SK-N-SH (cell line): Measurements from ENCODE around the gene ERAP2. TPM values are rescaled to one million over a fixed set of nuclear protein-coding genes. Genes with fewer than 3 reads are reported as not detected.

ENCODE experiments used
- CTCF ChIA-PET: fragments of 300-600, 350-600 bp; formaldehyde crosslinking; extraction: SDS; loops from one replicate; lab custom pipeline; 2021; lab: Yijun Ruan, JAX
- POLR2A ChIA-PET: fragments of 350-600 bp; sonication (Branson Sonifier 250); formaldehyde crosslinking; extraction: SDS; loops from one replicate; lab custom pipeline; 2020; ENCODE audit warnings: antibody characterized with exemption, inconsistent platforms; lab: Yijun Ruan, JAX
- DNase-seq: peaks from one replicate; pipeline ENCODE4 v3.0.0; 2012
- H2AFZ ChIP-seq: fragments of 200-600 bp; sonication (generic); 2 replicates; pipeline ENCODE4 v1.8.1; 2016; ENCODE audit warnings: antibody characterized with exemption, mild to moderate bottlenecking, low read depth
- H3F3A ChIP-seq: fragments of 200-600 bp; sonication (generic); replicated peaks from 2 replicates; pipeline ENCODE3; 2016; ENCODE audit warnings: antibody characterized with exemption, mild to moderate bottlenecking; ENCODE audit not compliant: insufficient read depth
- H3K27ac ChIP-seq, 2 experiments: fragments of 200-500 bp in 1 of 2; fragments of 200-600 bp in 1 of 2; sonication (Bioruptor generic) in 1 of 2; sonication (generic), shearing (Covaris generic) in 1 of 2; 2 replicates each; pipeline versions ENCODE4 v1.5.1 to v1.6.1; 2014 to 2016; ENCODE audit warnings: low read depth in 2 of 2, inconsistent platforms in 1 of 2, low read length in 1 of 2, mild to moderate bottlenecking in 1 of 2, mixed read lengths in 1 of 2
- H3K27me3 ChIP-seq: fragments of 200-600 bp; sonication (generic), shearing (Covaris generic); 2 replicates; pipeline ENCODE4 v1.6.1; 2016; ENCODE audit warnings: mixed run types; ENCODE audit not compliant: insufficient read depth
- H3K36me3 ChIP-seq, 2 experiments: fragments of 200-500 bp in 1 of 2; fragments of 200-600 bp in 1 of 2; sonication (Bioruptor generic) in 1 of 2; sonication (generic) in 1 of 2; replicated peaks in 1 of 2; 2 replicates each; pipeline versions ENCODE3 to v1.5.1; 2014 to 2016; ENCODE audit warnings: low read length in 1 of 2, mild to moderate bottlenecking in 1 of 2; ENCODE audit not compliant: insufficient read depth in 2 of 2, control insufficient read depth in 1 of 2
- H3K4me1 ChIP-seq, 2 experiments: fragments of 200-500 bp in 1 of 2; fragments of 200-600 bp in 1 of 2; sonication (Bioruptor generic) in 1 of 2; sonication (generic), shearing (Covaris generic) in 1 of 2; 2 replicates each; pipeline versions ENCODE4 v1.5.1 to v1.6.1; 2014 to 2016; ENCODE audit warnings: low read depth in 1 of 2, low read length in 1 of 2, mixed run types in 1 of 2; ENCODE audit not compliant: insufficient read depth in 2 of 2, control insufficient read depth in 1 of 2
- H3K4me2 ChIP-seq: fragments of 200-600 bp; sonication (generic), shearing (Covaris generic); 2 replicates; pipeline ENCODE4 v1.6.1; 2017; ENCODE audit warnings: mixed run types
- H3K4me3 ChIP-seq, 2 experiments: fragments of 200-500 bp in 1 of 2; fragments of 200-600 bp in 1 of 2; sonication (Bioruptor generic) in 1 of 2; sonication (generic), shearing (Covaris generic) in 1 of 2; 2 replicates each; pipeline versions ENCODE4 v1.5.1 to v1.8.1; 2014 to 2016; ENCODE audit warnings: low read depth in 2 of 2, inconsistent platforms in 1 of 2, low read length in 1 of 2, mild to moderate bottlenecking in 1 of 2, mixed read lengths in 1 of 2, moderate library complexity in 1 of 2
- H3K79me2 ChIP-seq: fragments of 200-600 bp; sonication (generic); 2 replicates; pipeline ENCODE4 v1.8.1; 2017; ENCODE audit warnings: mild to moderate bottlenecking; ENCODE audit not compliant: insufficient read depth
- H3K9ac ChIP-seq: fragments of 200-600 bp; sonication (generic); 2 replicates; pipeline ENCODE4 v1.6.1; 2017; ENCODE audit warnings: mixed run types
- H3K9me2 ChIP-seq: fragments of 200-600 bp; sonication (generic); 2 replicates; pipeline ENCODE4 v1.6.1; 2017; ENCODE audit warnings: mixed run types
- H3K9me3 ChIP-seq: fragments of 200-600 bp; sonication (generic); 2 replicates; pipeline ENCODE4 v1.6.1; 2017; ENCODE audit warnings: mixed run types, mild to moderate bottlenecking, moderate library complexity
- H4K20me1 ChIP-seq: fragments of 200-600 bp; sonication (generic); 2 replicates; pipeline ENCODE4 v1.6.1; 2017; ENCODE audit warnings: mild to moderate bottlenecking, mixed run types; ENCODE audit not compliant: insufficient read depth
- ELF1 ChIP-seq: IDR thresholded peaks from 2 replicates; pipeline ENCODE4 v1.4.0; 2012
- EZH2phosphoT487 ChIP-seq: fragments of 200-600 bp; sonication (generic); IDR thresholded peaks from 2 replicates; pipeline ENCODE4 v1.6.1; 2017; ENCODE audit warnings: low read depth, mixed run types, mild to moderate bottlenecking, antibody characterized with exemption, moderate library complexity, borderline replicate concordance
- FOSL2 ChIP-seq: IDR thresholded peaks from 2 replicates; pipeline ENCODE4 v1.4.0; 2012; ENCODE audit warnings: low read depth, mild to moderate bottlenecking, moderate library complexity, borderline replicate concordance
- FOXJ3 ChIP-seq: sonication (generic); formaldehyde crosslinking; IDR thresholded peaks from 2 replicates; pipeline ENCODE4 v1.5.1; 2020; ENCODE audit warnings: mild to moderate bottlenecking, missing genetic modification reagents
- FOXM1 ChIP-seq: IDR thresholded peaks from 2 replicates; pipeline ENCODE4 v1.4.0; 2012; ENCODE audit warnings: low read depth, mild to moderate bottlenecking
- GABPA ChIP-seq: IDR thresholded peaks from 2 replicates; pipeline ENCODE4 v1.4.0; 2012; ENCODE audit warnings: low read depth, mild to moderate bottlenecking
- MEF2A ChIP-seq: IDR thresholded peaks from 2 replicates; pipeline ENCODE4 v1.4.0; 2012; ENCODE audit warnings: low read depth, borderline replicate concordance
- MXI1 ChIP-seq: IDR thresholded peaks from 2 replicates; pipeline ENCODE4 v1.6.1; 2012; ENCODE audit warnings: mild to moderate bottlenecking, low read depth, low read length, improper control_type of control experiment
- NFIC ChIP-seq: IDR thresholded peaks from 2 replicates; pipeline ENCODE4 v1.4.0; 2012; ENCODE audit warnings: borderline replicate concordance
- NRF1 ChIP-seq: IDR thresholded peaks from 2 replicates; pipeline ENCODE4 v1.6.1; 2012; ENCODE audit warnings: low read depth, mild to moderate bottlenecking, low read length
- POLR2AphosphoS5 ChIP-seq: IDR thresholded peaks from 2 replicates; pipeline ENCODE4 v1.6.1; 2012; ENCODE audit warnings: low read depth, low read length
- RAD21 ChIP-seq: IDR thresholded peaks from 2 replicates; pipeline ENCODE4 v1.6.1; 2012; ENCODE audit warnings: mild to moderate bottlenecking, low read length
- RXRA ChIP-seq: IDR thresholded peaks from 2 replicates; pipeline ENCODE4 v1.4.0; 2012; ENCODE audit warnings: low read depth, mild to moderate bottlenecking, borderline replicate concordance
- SMC3 ChIP-seq: IDR thresholded peaks from 2 replicates; pipeline ENCODE4 v1.6.1; 2012; ENCODE audit warnings: low read depth, low read length, improper control_type of control experiment
- TAF1 ChIP-seq: IDR thresholded peaks from 2 replicates; pipeline ENCODE4 v1.6.1; 2012; ENCODE audit warnings: low read depth, mild to moderate bottlenecking, low read length, moderate library complexity, borderline replicate concordance
- TCF12 ChIP-seq: IDR thresholded peaks from 2 replicates; pipeline ENCODE4 v1.4.0; 2012
- TEAD4 ChIP-seq: IDR thresholded peaks from 2 replicates; pipeline ENCODE4 v1.4.0; 2012; ENCODE audit warnings: mild to moderate bottlenecking, borderline replicate concordance; ENCODE audit not compliant: insufficient read depth
- ZBTB33 ChIP-seq: IDR thresholded peaks from 2 replicates; pipeline ENCODE4 v1.4.0; 2012; ENCODE audit warnings: low read depth, borderline replicate concordance
- WGBS: methylation state at CpG from one replicate; pipeline ENCODE4 v1.1.6; 2017; ENCODE audit warnings: low lambda C conversion rate; 5-methylcytosine and 5-hydroxymethylcytosine counted together
- polyA plus RNA-seq, 3 experiments: library from polyadenylated mRNA; depleted of rRNA; stranded (reverse); fragments of >200 nt; gene quantifications; 2 replicates each; pipeline ENCODE4 v1.2.3, GENCODE V29; 2012
- TF ChIP-seq, protein P1 (sequence below): IDR thresholded peaks from 2 replicates; pipeline ENCODE4 v1.4.0; 2012; ENCODE audit warnings: low read depth

Gene ERAP2
- polyA plus RNA-seq, 1 of the 3 experiments (the other 2 are of a cell fraction): 13.2 TPM

GRCh38 chr5:96924016-96924443 lies 47.7 kb downstream of the ERAP2 start (continued):
- TF ChIP-seq RAD21 (no peak), TAF1 (no peak), ZBTB33 (no peak), POLR2AphosphoS5 (no peak), TCF12 (no peak), FOSL2 (no peak)

- ChIA-PET CTCF (no interaction called here), POLR2A (no interaction called here)
- no peak for DNase-seq
- no peaks in the 10 kb centered on the region for H3K27me3 ChIP-seq
- no peak overlapping the region for H3K27ac ChIP-seq
- 62% methylated on average over 1 of the region's 1 CpG for WGBS
- H2AFZ ChIP-seq: no peak overlapping the region
- H3K4me2 ChIP-seq: no peak overlapping the region
- H3K4me3 ChIP-seq: no peak overlapping the region
- no peaks in the 10 kb centered on the region for H3K79me2 ChIP-seq
- no peaks in the 10 kb centered on the region for H4K20me1 ChIP-seq
- H3F3A ChIP-seq: no peaks in the 10 kb centered on the region
- peaks cover 5 to 10% of the 10 kb centered on the region in 2 experiments; a peak in 2 of 4 replicates for H3K4me1 ChIP-seq
- H3K9me2 ChIP-seq: no peaks in the 10 kb centered on the region
- H3K9me3 ChIP-seq: no peaks in the 10 kb centered on the region
- no peak overlapping the region for H3K9ac ChIP-seq
- no peaks in the 10 kb centered on the region for H3K36me3 ChIP-seq
- no peak for TF ChIP-seq NRF1
- no peak for TF ChIP-seq MXI1
- TF ChIP-seq RXRA: no peak
- TF ChIP-seq TEAD4: no peak
- no peak for TF ChIP-seq TCF12
- TF ChIP-seq FOXM1: no peak
- TF ChIP-seq ELF1: no peak
- no peak for TF ChIP-seq MEF2A
- TF ChIP-seq SMC3: no peak
These were observed 50.0 kb downstream of the ERAP2 start for GRCh38 chr5:96926276-96926675.

GRCh38 chr5:96927008-96927407 lies 50.7 kb downstream of the ERAP2 start:
- no peaks in the 10 kb centered on the region for H3K9me2 ChIP-seq
- H3K27ac ChIP-seq: no peak overlapping the region
- no peaks in the 10 kb centered on the region for H3K27me3 ChIP-seq
- H3K4me2 ChIP-seq: no peak overlapping the region
- no peak overlapping the region for H2AFZ ChIP-seq
- no peaks in the 10 kb centered on the region for H3K79me2 ChIP-seq
- H3K9ac ChIP-seq: no peak overlapping the region
- TF ChIP-seq TEAD4: no peak
- TF ChIP-seq GABPA: no peak
- TF ChIP-seq FOXJ3 (CRISPR knock-in tag): no peak
- no peak for TF ChIP-seq MXI1
- no peak for TF ChIP-seq NFIC
- TF ChIP-seq, protein P1, sequence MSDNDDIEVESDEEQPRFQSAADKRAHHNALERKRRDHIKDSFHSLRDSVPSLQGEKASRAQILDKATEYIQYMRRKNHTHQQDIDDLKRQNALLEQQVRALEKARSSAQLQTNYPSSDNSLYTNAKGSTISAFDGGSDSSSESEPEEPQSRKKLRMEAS: no peak
- no peak for TF ChIP-seq FOXM1
- no peak for TF ChIP-seq EZH2phosphoT487
- H4K20me1 ChIP-seq: no peaks in the 10 kb centered on the region
- no peaks in the 10 kb centered on the region for H3K9me3 ChIP-seq
- H3F3A ChIP-seq: no peaks in the 10 kb centered on the region
- no peaks in the 10 kb centered on the region for H3K36me3 ChIP-seq
- peaks cover 0 to 10% of the 10 kb centered on the region in 2 experiments; a peak in 1 of 4 replicates for H3K4me1 ChIP-seq
- H3K4me3 ChIP-seq: no peak overlapping the region
- ChIA-PET CTCF (no interaction called here), POLR2A (no interaction called here)
- no peak for DNase-seq
